Kidney (tissue), 14 donors: ENCODE data around the gene CUL2. TPM values are rescaled to one million over a fixed set of nuclear protein-coding genes. Genes with fewer than 3 reads are reported as not detected.
"Not testable (repeated sequence)": the region's sequence is repeated elsewhere in the genome, so short reads cannot be mapped to it uniquely, and the experiment has no call there.

Experiments used
- DNase-seq, 5 donors: peaks; one replicate each; pipeline ENCODE4 v3.0.0-alpha.2; 2013 to 2020
- FAIRE-seq: peaks from 2 replicates; lab custom pipeline; 2012; peaks lifted over from hg19 to GRCh38; lab: Jason Lieb, UNC
- H3K27ac ChIP-seq, 2 donors: one replicate each; pipeline ENCODE4 v1.7.0; 2013; ENCODE audit warnings: low read depth in 2 of 2, low read length in 2 of 2, inconsistent platforms in 1 of 2
- H3K27me3 ChIP-seq: one replicate; pipeline ENCODE4 v1.7.1; 2013; ENCODE audit warnings: low read length, inconsistent platforms; ENCODE audit not compliant: control insufficient read depth, insufficient read depth
- H3K36me3 ChIP-seq, 3 donors: one replicate each; pipeline versions ENCODE4 v1.7.0 to v1.7.1; 2013; ENCODE audit warnings: low read length in 3 of 3, control low read depth in 1 of 3, inconsistent platforms in 1 of 3; ENCODE audit not compliant: insufficient read depth in 3 of 3, control insufficient read depth in 2 of 3
- H3K4me1 ChIP-seq, 3 donors: one replicate each; pipeline versions ENCODE4 v1.7.0 to v1.7.1; 2013; ENCODE audit warnings: low read length in 3 of 3, inconsistent platforms in 1 of 3, low read depth in 1 of 3; ENCODE audit not compliant: control insufficient read depth in 2 of 3, insufficient read depth in 2 of 3
- H3K4me3 ChIP-seq, 3 donors: one replicate each; pipeline versions ENCODE4 v1.7.0 to v1.8.1; 2013; ENCODE audit warnings: low read length in 3 of 3, control low read depth in 1 of 3, inconsistent platforms in 1 of 3
- H3K9ac ChIP-seq, 3 donors: one replicate each; pipeline versions ENCODE4 v1.7.0 to v1.7.1; 2013; ENCODE audit warnings: low read length in 3 of 3, control low read depth in 1 of 3, inconsistent platforms in 1 of 3
- H3K9me3 ChIP-seq, 3 donors: one replicate each; pipeline versions ENCODE4 v1.7.0 to v1.7.1; 2013; ENCODE audit warnings: low read length in 3 of 3, control low read depth in 1 of 3, inconsistent platforms in 1 of 3; ENCODE audit not compliant: control insufficient read depth in 2 of 3, insufficient read depth in 1 of 3
- intact Hi-C: fragments of 100-400 bp; cut with DNase I; formaldehyde crosslinking; loops from one replicate; pipeline ENCODE4 v1.11.1; 2022
- polyA plus RNA-seq: library from polyadenylated mRNA; stranded (reverse); fragments of 350-450 nt; fragmentation: Illumina TruSeq; extraction: RNeasy Lipid Tissue Mini Kit (QIAGEN cat#74804); gene quantifications from one replicate; pipeline ENCODE4 v1.2.3, GENCODE V29; 2014; ENCODE audit warnings: low read depth, low replicate concordance; ENCODE audit not compliant: insufficient read depth
- total RNA-seq: library from RNA; stranded (reverse); fragmentation: NEBNext Ultra II Directional; extraction: Animal tissue kit (Norgen Biotek cat#: 25700); gene quantifications from one replicate; pipeline ENCODE4 v1.2.1, GENCODE V29; 2021
- TF ChIP-seq, protein P1 (sequence below): IDR thresholded peaks from 3 replicates; pipeline ENCODE4 v1.5.1; 2012; ENCODE audit warnings: mild to moderate bottlenecking, moderate library complexity, borderline replicate concordance; ENCODE audit not compliant: insufficient read depth; ENCODE audit errors: extremely low read depth
- donor health status: control.
- donor health status: control.
- donor health status: control.
- donor health status: control.
- donor health status: control.
- donor health status: DM: yes; HTN: yes; CAD: no.
- donor health status: Normal renal cell carcinoma (clear cell type).

CUL2 gene
- total and polyA plus RNA-seq, 2 donors from 2014 or later = 14.5 to 25.9 TPM

DNA sequence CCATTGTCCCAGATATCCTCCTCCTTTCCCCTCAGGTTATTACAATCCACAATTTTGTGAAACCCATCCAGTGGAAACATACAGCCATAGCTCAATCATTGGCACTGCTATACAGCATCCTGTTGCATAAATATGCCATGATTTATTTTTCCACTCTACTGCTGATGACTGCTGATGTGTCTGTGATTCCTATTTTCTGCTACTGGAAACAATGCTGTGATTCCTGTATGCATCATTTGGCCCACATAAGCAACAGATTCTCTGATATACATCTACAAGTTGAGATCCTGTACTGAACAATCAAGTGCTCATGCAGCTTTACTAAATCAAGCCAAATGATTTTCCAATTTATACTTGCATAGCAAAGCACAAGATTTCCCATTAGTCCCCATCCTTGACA lies 39.6 kb downstream of the CUL2 start:
- Histone ChIP-seq H3K27me3 (no peaks in the 10 kb centered on the region), H3K9ac (no peak overlapping the region), H3K4me1 (no peaks in the 10 kb centered on the region), H3K27ac (no peak overlapping the region), H3K4me3 (no peak overlapping the region), H3K36me3 (peaks cover 2 to 8% (median 7%) of the 10 kb centered on the region in 3 donors), H3K9me3 (no peaks in the 10 kb centered on the region)
- TF ChIP-seq, protein P1, sequence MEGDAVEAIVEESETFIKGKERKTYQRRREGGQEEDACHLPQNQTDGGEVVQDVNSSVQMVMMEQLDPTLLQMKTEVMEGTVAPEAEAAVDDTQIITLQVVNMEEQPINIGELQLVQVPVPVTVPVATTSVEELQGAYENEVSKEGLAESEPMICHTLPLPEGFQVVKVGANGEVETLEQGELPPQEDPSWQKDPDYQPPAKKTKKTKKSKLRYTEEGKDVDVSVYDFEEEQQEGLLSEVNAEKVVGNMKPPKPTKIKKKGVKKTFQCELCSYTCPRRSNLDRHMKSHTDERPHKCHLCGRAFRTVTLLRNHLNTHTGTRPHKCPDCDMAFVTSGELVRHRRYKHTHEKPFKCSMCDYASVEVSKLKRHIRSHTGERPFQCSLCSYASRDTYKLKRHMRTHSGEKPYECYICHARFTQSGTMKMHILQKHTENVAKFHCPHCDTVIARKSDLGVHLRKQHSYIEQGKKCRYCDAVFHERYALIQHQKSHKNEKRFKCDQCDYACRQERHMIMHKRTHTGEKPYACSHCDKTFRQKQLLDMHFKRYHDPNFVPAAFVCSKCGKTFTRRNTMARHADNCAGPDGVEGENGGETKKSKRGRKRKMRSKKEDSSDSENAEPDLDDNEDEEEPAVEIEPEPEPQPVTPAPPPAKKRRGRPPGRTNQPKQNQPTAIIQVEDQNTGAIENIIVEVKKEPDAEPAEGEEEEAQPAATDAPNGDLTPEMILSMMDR = no peak
- DNase-seq (no peak), FAIRE-seq (no peak)
- intact Hi-C loops = no loop called here

DNA sequence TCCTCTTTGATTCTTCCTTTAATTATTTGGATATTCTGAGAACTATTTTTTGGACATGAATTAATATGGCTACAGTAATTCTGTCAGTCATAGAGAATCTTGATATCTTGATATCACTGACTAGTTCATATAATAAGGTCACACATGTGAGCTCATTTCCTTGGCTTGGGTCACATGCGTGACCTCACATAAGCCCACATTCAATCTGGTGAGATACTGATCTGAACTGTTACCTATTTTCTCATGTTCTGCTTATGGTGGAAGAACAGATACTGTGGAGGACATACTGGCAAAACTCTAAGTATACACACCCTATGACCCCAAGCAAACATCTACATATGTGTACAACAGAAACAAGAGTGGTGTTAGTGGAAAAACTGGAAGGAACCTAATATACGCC lies 44.1 kb downstream of the CUL2 start:
- Histone ChIP-seq H3K27me3 (no peaks in the 10 kb centered on the region), H3K9me3 (no peaks in the 10 kb centered on the region), H3K9ac (no peak overlapping the region), H3K27ac (no peak overlapping the region), H3K36me3 (peaks cover 3 to 23% (median 4%) of the 10 kb centered on the region in 3 donors), H3K4me3 (no peak overlapping the region), H3K4me1 (no peaks in the 10 kb centered on the region)
- TF ChIP-seq, protein P1 = no peak
- no peak for FAIRE-seq
- no peak for DNase-seq
- intact Hi-C loops = no loop called here

DNA sequence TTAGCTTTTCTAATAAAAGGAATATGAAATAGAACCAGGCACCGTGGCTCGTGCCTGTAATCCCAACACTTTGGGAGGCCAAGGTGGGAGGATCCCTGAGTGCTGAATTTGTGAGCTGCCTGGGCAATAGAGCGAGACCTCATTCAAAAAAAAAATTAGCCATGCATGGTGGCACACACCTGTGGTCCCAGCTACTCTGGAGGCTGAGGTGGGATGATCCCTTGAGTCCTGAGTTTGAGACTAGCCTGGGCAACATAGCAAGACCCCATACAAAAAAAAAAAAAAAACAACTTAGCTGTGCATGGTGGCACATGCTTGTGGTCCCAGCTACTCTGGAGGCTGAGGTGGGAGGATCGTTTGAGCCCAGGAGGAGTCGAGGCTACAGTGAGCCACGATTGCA lies 44.9 kb downstream of the CUL2 start:
- H3K9ac ChIP-seq, H3K27me3 ChIP-seq, H3K4me3 ChIP-seq, DNase-seq, H3K27ac ChIP-seq, intact Hi-C loops, FAIRE-seq, H3K4me1 ChIP-seq, H3K9me3 ChIP-seq: not testable (repeated sequence)
- H3K36me3 ChIP-seq = peaks cover 3 to 23% (median 4%) of the 10 kb centered on the region in 3 donors

DNA sequence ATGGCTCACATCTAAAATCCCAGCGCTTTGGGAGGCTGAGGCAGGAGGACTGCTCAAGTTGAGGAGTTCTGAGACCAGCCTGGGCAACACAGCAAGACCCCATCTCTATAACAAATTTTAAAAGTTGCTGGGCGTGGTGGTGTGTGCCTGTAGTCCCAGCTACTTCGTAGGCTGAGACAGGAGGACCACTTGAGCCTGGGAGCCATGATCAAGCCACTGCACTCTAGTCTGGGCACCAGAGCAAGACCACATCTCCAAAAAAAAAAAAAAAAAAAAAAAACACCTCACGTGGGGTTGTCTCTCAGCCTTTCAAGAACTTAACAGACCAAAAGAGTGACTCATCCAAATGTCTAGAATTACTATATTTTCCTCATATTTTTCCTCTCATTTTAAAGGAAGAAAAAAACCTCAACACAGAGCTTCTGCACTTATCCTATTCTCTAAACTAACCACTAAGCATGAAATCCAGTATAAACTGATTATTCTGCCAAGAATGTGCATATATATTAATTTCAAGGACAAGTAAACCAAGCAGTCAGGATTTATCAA lies 46.3 kb downstream of the CUL2 start:
- intact Hi-C loops = no loop called here
- Histone ChIP-seq H3K4me1 (no peaks in the 10 kb centered on the region), H3K9me3 (no peaks in the 10 kb centered on the region), H3K4me3 (no peak overlapping the region), H3K9ac (no peak overlapping the region), H3K36me3 (peaks cover 3 to 20% (median 4%) of the 10 kb centered on the region in 3 donors), H3K27me3 (no peaks in the 10 kb centered on the region), H3K27ac (no peak overlapping the region)
- FAIRE-seq (no peak), DNase-seq (no peak)
- TF ChIP-seq, protein P1 = no peak
